Measurements from ENCODE around the gene CCR2. TPM values are rescaled to one million over a fixed set of nuclear protein-coding genes. Genes with fewer than 3 reads are reported as not detected.

Gene CCR2
- total and polyA plus RNA-seq, 2 of the 4 experiments (the other 2 are of a cell fraction): not detected

DNA sequence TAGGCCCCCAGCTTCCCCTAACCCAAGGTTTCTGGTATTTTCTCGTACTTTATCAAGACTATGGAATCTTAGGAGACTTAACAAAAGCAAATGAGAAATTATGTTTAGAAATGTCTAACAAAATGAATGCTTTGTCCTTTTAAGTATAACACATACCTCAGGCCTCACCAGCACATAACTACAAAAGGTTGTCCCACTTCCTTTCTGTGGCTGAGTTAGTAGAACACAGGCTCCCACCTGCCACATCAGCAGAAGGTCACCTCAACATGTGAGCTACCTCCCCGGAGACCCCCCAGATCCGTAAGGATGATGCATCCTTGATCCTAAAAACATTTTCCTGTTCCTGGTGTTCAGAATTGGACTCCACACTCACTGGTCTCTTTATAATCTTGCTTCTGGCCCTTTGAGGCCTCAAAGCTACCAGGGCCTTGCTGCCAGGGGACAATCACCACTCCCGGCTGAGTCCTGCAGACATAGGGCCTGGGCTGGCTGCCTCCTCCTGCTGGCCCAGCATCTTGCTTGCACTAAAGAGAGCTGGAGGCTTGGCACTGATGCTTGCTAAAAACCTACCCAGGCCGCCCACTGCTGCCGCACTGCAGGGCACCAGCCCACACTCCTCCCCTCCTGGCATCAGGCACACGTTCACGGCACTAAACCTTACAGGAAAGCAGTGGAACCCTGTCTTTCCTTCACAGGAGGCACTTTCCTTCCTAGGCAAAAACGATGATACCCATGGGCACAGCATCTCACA, 56.0 kb downstream of the CCR2 start:
- no peak overlapping the region for H2AK5ac ChIP-seq (ENCODE audit: low read depth, low read length)
- dilution Hi-C loops (cut with HindIII; ENCODE audit: low sequenced_read_pairs, unreplicated experiment) (no loop called here), intact Hi-C loops (cut with micrococcal nuclease) (no loop called here), in situ Hi-C loops (cut with MboI; ENCODE audit: low sequenced_read_pairs) (no loop called here)
- no TSS peak for BruUV-seq (replicated peaks)
- no peak overlapping the region for H3K4me3 ChIP-seq (ENCODE audit: insufficient read depth, low read depth, low read length)
- H3K4ac ChIP-seq (ENCODE audit: low read depth, low read length): no peak overlapping the region
- H3K79me1 ChIP-seq (ENCODE audit: low read depth in 1 of 2, low read length in 2 of 2): peaks cover 0 to 4% of the 10 kb centered on the region in 2 experiments; a peak in 1 of 4 replicates
- no peak overlapping the region for H3K27ac ChIP-seq (ENCODE audit: insufficient read depth, low read length)
- H3K9me1 ChIP-seq (ENCODE audit: insufficient read depth, low read length): peaks cover 8% of the 10 kb centered on the region
- H2BK15ac ChIP-seq (ENCODE audit: low read depth, low read length): no peak overlapping the region
- DNase-seq (no peak), ATAC-seq (ENCODE audit: low read depth) (no peak)
- H3K9me3 ChIP-seq (ENCODE audit: control insufficient read depth, insufficient read depth, low read length): no peaks in the 10 kb centered on the region
- no peak for TF ChIP-seq MAZ (IDR thresholded peaks at IDR 0.05; ENCODE audit: borderline replicate concordance, low read depth, low read length)
- no peak for TF ChIP-seq RCOR1 (IDR thresholded peaks at IDR 0.05; ENCODE audit: insufficient replicate concordance, low read length)
- H2BK120ac ChIP-seq (ENCODE audit: low read depth, low read length): no peak overlapping the region
- ChIA-PET CTCF (interaction anchor here (0.9 kb wide), 1 partner anchor 10 kb away, joined by 4 read pairs; no protein-coding TSS in a partner anchor), POLR2A (ENCODE audit: unreplicated experiment) (no interaction called here)
- H4K5ac ChIP-seq (ENCODE audit: low read depth, low read length): no peak overlapping the region
- no peak overlapping the region for H3K56ac ChIP-seq (ENCODE audit: extremely low read depth, insufficient read depth, low read length)
- H4K8ac ChIP-seq (ENCODE audit: low read depth in 2 of 2, low read length in 2 of 2): no peak overlapping the region
- no peak overlapping the region for H2BK20ac ChIP-seq (ENCODE audit: low read depth, low read length)
- no peak overlapping the region for H3K4me2 ChIP-seq (ENCODE audit: low read depth, low read length)
- no peaks in the 10 kb centered on the region for H3K27me3 ChIP-seq (ENCODE audit: control insufficient read depth, insufficient read depth, low read length)
- no peak overlapping the region for H4K91ac ChIP-seq (ENCODE audit: insufficient read depth, low read depth, low read length)
- peaks cover 20% of the 10 kb centered on the region for H3K4me1 ChIP-seq (ENCODE audit: control insufficient read depth, insufficient read depth, low read length)
- no peak overlapping the region for H3K18ac ChIP-seq (ENCODE audit: low read depth, low read length)
- no peak overlapping the region for H2BK5ac ChIP-seq (ENCODE audit: low read depth, low read length, poor library complexity, severe bottlenecking)
- no peak overlapping the region for H2AFZ ChIP-seq (replicated peaks; ENCODE audit: low read length, poor library complexity)
- no peak overlapping the region for H3K23ac ChIP-seq (ENCODE audit: low read depth, low read length)
- H3K36me3 ChIP-seq (ENCODE audit: control insufficient read depth, insufficient read depth, low read length): no peaks in the 10 kb centered on the region
- H4K20me1 ChIP-seq (ENCODE audit: insufficient read depth, low read length): no peaks in the 10 kb centered on the region
- H3K14ac ChIP-seq (replicated peaks; ENCODE audit: low read depth, low read length): no peak overlapping the region
- WGBS, 2 experiments (ENCODE audit: extremely low coverage in 2 of 2, insufficient read length in 1 of 2): 94% methylated on average over 2 of the region's 9 CpGs; no CpG with 5 or more reads in 1 of the 2 experiments
- H3K9ac ChIP-seq (ENCODE audit: low read depth, low read length): no peak overlapping the region
- no peak overlapping the region for H2AK9ac ChIP-seq (replicated peaks; ENCODE audit: low read depth, low read length, poor library complexity)

Other genes starting within 250 kb of the CCR2 start
- gene CCR1, start 145.8 kb upstream of the CCR2 start, total RNA-seq (2012; rRNA removed): not detected in 2 replicates
- gene CCR1, start 145.8 kb upstream of the CCR2 start, polyA plus RNA-seq (2012; rRNA removed): not detected in 2 replicates
- gene CCR3, start 111.7 kb upstream of the CCR2 start, total RNA-seq (2012; rRNA removed): not detected in 2 replicates
- not detected in 2 replicates for gene CCR3, start 111.7 kb upstream of the CCR2 start, polyA plus RNA-seq (2012; rRNA removed)
- gene CCR5, start 16.8 kb downstream of the CCR2 start, total RNA-seq (2012; rRNA removed): not detected in 2 replicates
- gene CCR5, start 16.8 kb downstream of the CCR2 start, polyA plus RNA-seq (2012; rRNA removed): not detected in 2 replicates
- 0.28 and 0.36 TPM in 2 replicates for gene CCRL2, start 53.1 kb downstream of the CCR2 start, total RNA-seq (2012; rRNA removed)
- gene CCRL2, start 53.1 kb downstream of the CCR2 start, polyA plus RNA-seq (2012; rRNA removed): 0.16 and 0.29 TPM in 2 replicates
- not detected in 2 replicates for gene LTF, start 110.8 kb downstream of the CCR2 start, total RNA-seq (2012; rRNA removed)
- gene LTF, start 110.8 kb downstream of the CCR2 start, polyA plus RNA-seq (2012; rRNA removed): 0.04 TPM in 1 of 2 replicates, not detected in the other
- gene RTP3, start 143.9 kb downstream of the CCR2 start, total RNA-seq (2012; rRNA removed): 0.18 TPM in 1 of 2 replicates, not detected in the other
- 0.10 and 0.26 TPM in 2 replicates for gene RTP3, start 143.9 kb downstream of the CCR2 start, polyA plus RNA-seq (2012; rRNA removed)
- gene LRRC2, start 212.2 kb downstream of the CCR2 start, total RNA-seq (2012; rRNA removed): 4.1 and 4.7 TPM in 2 replicates
- gene LRRC2, start 212.2 kb downstream of the CCR2 start, polyA plus RNA-seq (2012; rRNA removed): 2.5 and 2.9 TPM in 2 replicates